CD14-positive monocyte (primary cell): ENCODE measurements around the gene NEDD8. TPM values are rescaled to one million over a fixed set of nuclear protein-coding genes. Genes with fewer than 3 reads are reported as not detected.

Source experiments
- DNase-seq, 3 donors: peaks; one replicate each; pipeline ENCODE4 v3.0.0-alpha.2; 2011 to 2022
- H2AFZ ChIP-seq: 2 replicates; pipeline ENCODE4 v1.6.0; 2012; ENCODE audit warnings: mild to moderate bottlenecking, low read depth, low read length, inconsistent platforms; ENCODE audit not compliant: insufficient read depth, poor library complexity, severe bottlenecking
- H3K27ac ChIP-seq, 2 donors: 1 replicate in 1 of 2; 2 replicates in 1 of 2; pipeline ENCODE4 v1.5.1; 2012 to 2013; ENCODE audit warnings: low read length in 2 of 2, control low read depth in 1 of 2, inconsistent platforms in 1 of 2, low read depth in 1 of 2, mild to moderate bottlenecking in 1 of 2
- H3K27me3 ChIP-seq, 2 donors: one replicate each; pipeline versions ENCODE4 v1.6.0 to v1.6.1; 2011 to 2013; ENCODE audit warnings: low read length in 2 of 2; ENCODE audit not compliant: control insufficient read depth in 2 of 2, insufficient read depth in 2 of 2
- H3K36me3 ChIP-seq, 2 donors: replicated peaks in 1 of 2; 1 replicate in 1 of 2; 2 replicates in 1 of 2; pipeline versions ENCODE4 v1.5.1 to v1.6.1; 2012 to 2013; ENCODE audit warnings: low read length in 2 of 2, control low read depth in 1 of 2, inconsistent platforms in 1 of 2, mild to moderate bottlenecking in 1 of 2; ENCODE audit not compliant: insufficient read depth in 2 of 2, control insufficient read depth in 1 of 2
- H3K4me1 ChIP-seq, 2 donors: 1 replicate in 1 of 2; 2 replicates in 1 of 2; pipeline versions ENCODE4 v1.5.1 to v1.6.1; 2012 to 2013; ENCODE audit warnings: low read length in 2 of 2, control low read depth in 1 of 2, inconsistent platforms in 1 of 2, mild to moderate bottlenecking in 1 of 2, moderate library complexity in 1 of 2; ENCODE audit not compliant: insufficient read depth in 2 of 2, control insufficient read depth in 1 of 2
- H3K4me2 ChIP-seq: replicated peaks from 2 replicates; pipeline ENCODE3; 2012; ENCODE audit warnings: low read length, moderate library complexity, mild to moderate bottlenecking; ENCODE audit not compliant: poor library complexity, severe bottlenecking; ENCODE audit errors: extremely low read depth
- H3K4me3 ChIP-seq, 3 experiments: fragments of 200-600 bp in 1 of 3; sonication (generic) in 1 of 3; replicated peaks in 1 of 3; 1 replicate in 2 of 3; 2 replicates in 1 of 3; pipeline ENCODE4 v1.5.1; 2011 to 2013; ENCODE audit warnings: low read length in 3 of 3, mild to moderate bottlenecking in 3 of 3, control low read depth in 2 of 3, low read depth in 2 of 3, inconsistent platforms in 1 of 3, moderate library complexity in 1 of 3
- H3K79me2 ChIP-seq: 2 replicates; pipeline ENCODE4 v1.6.0; 2012; ENCODE audit warnings: mild to moderate bottlenecking, control low read depth, inconsistent platforms, low read length, moderate library complexity; ENCODE audit not compliant: insufficient read depth
- H3K9ac ChIP-seq: 2 replicates; pipeline ENCODE4 v1.6.0; 2017; ENCODE audit warnings: low read length, mild to moderate bottlenecking; ENCODE audit not compliant: insufficient read depth, poor library complexity, severe bottlenecking
- H3K9me3 ChIP-seq, 2 donors: replicated peaks in 1 of 2; 1 replicate in 1 of 2; 2 replicates in 1 of 2; pipeline versions ENCODE4 v1.5.1 to v1.6.1; 2012 to 2013; ENCODE audit warnings: low read length in 2 of 2, control low read depth in 1 of 2; ENCODE audit not compliant: control insufficient read depth in 1 of 2, insufficient read depth in 1 of 2
- H4K20me1 ChIP-seq: 2 replicates; pipeline ENCODE4 v1.6.0; 2012; ENCODE audit warnings: mild to moderate bottlenecking, low read length, control low read depth, moderate library complexity; ENCODE audit not compliant: insufficient read depth
- H3K27ac Mint-ChIP-seq, 7 donors: one replicate each; pipeline ENCODE4 v1.8.0; 2020; ENCODE audit warnings: mild to moderate bottlenecking in 7 of 7, mixed read lengths in 7 of 7, moderate library complexity in 6 of 7, inconsistent platforms in 2 of 7
- H3K27me3 Mint-ChIP-seq, 3 donors: one replicate each; pipeline ENCODE4 v1.8.0; 2021 to 2022; ENCODE audit warnings: low read depth in 3 of 3, mild to moderate bottlenecking in 3 of 3, mixed read lengths in 3 of 3, moderate library complexity in 3 of 3, inconsistent platforms in 1 of 3
- H3K36me3 Mint-ChIP-seq, 2 donors: one replicate each; pipeline ENCODE4 v1.8.0; 2020; ENCODE audit warnings: mixed read lengths in 2 of 2, inconsistent platforms in 1 of 2, mild to moderate bottlenecking in 1 of 2
- H3K4me1 Mint-ChIP-seq: one replicate; pipeline ENCODE4 v1.8.0; 2020; ENCODE audit warnings: mild to moderate bottlenecking, mixed read lengths
- H3K4me3 Mint-ChIP-seq, 2 donors: one replicate each; pipeline ENCODE4 v1.8.0; 2020; ENCODE audit warnings: mild to moderate bottlenecking in 2 of 2, mixed read lengths in 2 of 2, moderate library complexity in 1 of 2
- H3K9me3 Mint-ChIP-seq, 7 donors: one replicate each; pipeline ENCODE4 v1.8.0; 2020 to 2022; ENCODE audit warnings: mixed read lengths in 7 of 7, mild to moderate bottlenecking in 6 of 7, moderate library complexity in 6 of 7, inconsistent platforms in 2 of 7
- CTCF ChIP-seq: fragments of 200-600 bp; IDR thresholded peaks from one replicate; pipeline ENCODE4 v1.8.0; 2022; ENCODE audit warnings: antibody characterized with exemption, mild to moderate bottlenecking
- WGBS: methylation state at CpG from one replicate; pipeline ENCODE4 v1.1.5; 2013; ENCODE audit warnings: missing lambda C conversion rate; ENCODE audit not compliant: insufficient coverage; 5-methylcytosine and 5-hydroxymethylcytosine counted together
- intact Hi-C, 2 donors: fragments of 100-400 bp; cut with micrococcal nuclease; formaldehyde crosslinking; loops; one replicate each; pipeline versions ENCODE4 v1.15.0 to v1.15.1; 2023
- polyA plus RNA-seq, 3 donors: library from polyadenylated mRNA; depleted of rRNA in 1 of 3; unstranded in 2 of 3; stranded (reverse) in 1 of 3; fragments of 300-500 nt in 2 of 3; fragments of >200 nt in 1 of 3; fragmentation: Illumina TruSeq in 2 of 3; gene quantifications; 1 replicate in 2 of 3; 2 replicates in 1 of 3; pipeline ENCODE4 v1.2.3, GENCODE V29; 2012 to 2021

Gene NEDD8
- polyA plus RNA-seq, 3 donors: 164 to 335 (median 306) TPM

- H3K4me1 ChIP-seq: peaks cover 94 to 95% of the 10 kb centered on the region in 2 donors
- H2AFZ ChIP-seq: no peak overlapping the region
- no peak for TF ChIP-seq CTCF
- Mint-ChIP-seq H3K4me1 (peaks cover 90% of the 10 kb centered on the region), H3K4me3 (peak overlapping the region in 1 of 2 donors; percentile 27), H3K27ac (peak overlapping the region; percentile 91 to 99 (median 95)), H3K36me3 (peaks cover 0 to 6% of the 10 kb centered on the region in 2 donors), H3K27me3 (peaks cover 0 to 4% (median 0%) of the 10 kb centered on the region in 3 donors), H3K9me3 (peaks cover 0 to 4% (median 0%) of the 10 kb centered on the region in 7 donors)
- H3K27ac ChIP-seq: peak overlapping the region; percentile 96 to 98
- H3K27me3 ChIP-seq: no peaks in the 10 kb centered on the region
- no peaks in the 10 kb centered on the region for H3K36me3 ChIP-seq
- WGBS: 96% methylated on average over 5 of the region's 5 CpGs
- H3K4me3 ChIP-seq: peak overlapping the region in 1 of 3 experiments; percentile 55
- H3K79me2 ChIP-seq: peaks cover 56% of the 10 kb centered on the region
- H3K9me3 ChIP-seq: no peaks in the 10 kb centered on the region
- H3K9ac ChIP-seq: no peak overlapping the region
- DNase-seq: no peak
- intact Hi-C loops: loop anchor here in 1 of 2 donors (5.0 kb wide), 1 partner anchor 34 kb away; the partner anchor contains the start of genes LTB4R and LTB4R2
- peak overlapping the region; percentile 66 for H3K4me2 ChIP-seq
- no peaks in the 10 kb centered on the region for H4K20me1 ChIP-seq
These were observed 46.3 kb upstream of the NEDD8 start for GRCh38 chr14:24278424-24278823.

GRCh38 chr14:24277606-24278321, 45.6 kb upstream of the NEDD8 start:
- peaks cover 55% of the 10 kb centered on the region for H3K79me2 ChIP-seq
- Mint-ChIP-seq H3K9me3 (peaks cover 0 to 2% (median 0%) of the 10 kb centered on the region in 7 donors), H3K27ac (peak overlapping the region; percentile 91 to 99 (median 95)), H3K27me3 (peaks cover 0 to 4% (median 0%) of the 10 kb centered on the region in 3 donors), H3K4me3 (peak overlapping the region; percentile 18 to 35), H3K36me3 (peaks cover 0 to 6% of the 10 kb centered on the region in 2 donors), H3K4me1 (peaks cover 95% of the 10 kb centered on the region)
- 28% methylated on average over 9 of the region's 11 CpGs for WGBS
- H3K4me1 ChIP-seq: peaks cover 100% of the 10 kb centered on the region in 2 donors
- TF ChIP-seq CTCF: no peak
- H2AFZ ChIP-seq: no peak overlapping the region
- no peaks in the 10 kb centered on the region for H3K36me3 ChIP-seq
- H3K9me3 ChIP-seq: no peaks in the 10 kb centered on the region
- intact Hi-C loops: loop anchor here in 1 of 2 donors (5.0 kb wide), 1 partner anchor 35 kb away; the partner anchor contains the start of genes LTB4R and LTB4R2
- no peaks in the 10 kb centered on the region for H3K27me3 ChIP-seq
- H4K20me1 ChIP-seq: no peaks in the 10 kb centered on the region
- peak; percentile 79 to 92 (median 90) for DNase-seq
- peak overlapping the region in 1 of 3 experiments; percentile 55 for H3K4me3 ChIP-seq
- peak overlapping the region; percentile 96 to 98 for H3K27ac ChIP-seq
- peak overlapping the region; percentile 33 for H3K9ac ChIP-seq
- H3K4me2 ChIP-seq: peak overlapping the region; percentile 66
